ENCODE data around the gene SLC9A7.

Gene SLC9A7

GRCh38 chrX:46569621-46570020 is 189.3 kb downstream of the SLC9A7 start:
- no peak for DNase-seq

GRCh38 chrX:46567388-46567787 is 191.5 kb downstream of the SLC9A7 start:
- DNase-seq, result no peak

- no peak for DNase-seq
These were observed 196.9 kb downstream of the SLC9A7 start for GRCh38 chrX:46561824-46562657.

- no peak for DNase-seq
These were observed 199.9 kb downstream of the SLC9A7 start for GRCh38 chrX:46559062-46559461.

GRCh38 chrX:46554942-46555341 is 204.0 kb downstream of the SLC9A7 start:
- DNase-seq, result peak; percentile 11

GRCh38 chrX:46553935-46554334 is 205.0 kb downstream of the SLC9A7 start:
- no peak for DNase-seq

- DNase-seq, result no peak
These were observed 207.3 kb downstream of the SLC9A7 start for GRCh38 chrX:46551494-46552128.

- no peak for DNase-seq
These were observed 209.0 kb downstream of the SLC9A7 start for GRCh38 chrX:46549914-46550313.

Measured in NCI-H2227 treated with DMSO at 0.1 percent for 48 hours (cell line).